DOHH2 (cell line): ENCODE measurements around the gene ORAI3.

Experiments used
- EZH2phosphoT487 ChIP-seq: fragments of 200-600 bp; sonication (generic); IDR thresholded peaks from 2 replicates; pipeline ENCODE4 v1.6.1; 2017; ENCODE audit warnings: borderline replicate concordance, mild to moderate bottlenecking, antibody characterized with exemption, low read length, moderate library complexity, mixed read lengths
- TF ChIP-seq, protein P1 (sequence below): fragments of 200-600 bp; sonication (generic); IDR thresholded peaks from one replicate; pipeline ENCODE4 v1.5.1; 2014; ENCODE audit warnings: antibody characterized with exemption, mild to moderate bottlenecking, low read depth, low read length; ENCODE audit not compliant: poor library complexity, severe bottlenecking

DNA sequence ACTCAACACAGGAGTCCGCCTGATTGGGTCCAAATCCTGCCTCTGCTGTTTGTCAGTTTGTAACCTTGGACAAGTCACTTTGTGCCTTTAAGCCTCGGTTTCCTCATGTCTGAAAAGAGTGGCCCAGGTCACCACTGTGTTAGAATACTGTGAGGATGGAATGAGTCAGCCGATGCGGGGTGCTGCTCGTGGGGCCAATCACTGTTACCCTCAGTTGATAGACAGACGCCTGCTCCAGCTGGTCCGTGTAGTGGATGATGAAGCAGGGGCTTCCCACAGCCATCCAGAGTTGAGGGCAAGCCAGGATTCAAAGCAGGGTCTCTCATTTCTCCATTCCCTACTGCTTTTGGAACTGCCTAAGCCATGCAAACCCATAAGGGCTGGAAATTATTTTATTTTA, 19.7 kb upstream of the ORAI3 start:
- TF ChIP-seq, protein P1, sequence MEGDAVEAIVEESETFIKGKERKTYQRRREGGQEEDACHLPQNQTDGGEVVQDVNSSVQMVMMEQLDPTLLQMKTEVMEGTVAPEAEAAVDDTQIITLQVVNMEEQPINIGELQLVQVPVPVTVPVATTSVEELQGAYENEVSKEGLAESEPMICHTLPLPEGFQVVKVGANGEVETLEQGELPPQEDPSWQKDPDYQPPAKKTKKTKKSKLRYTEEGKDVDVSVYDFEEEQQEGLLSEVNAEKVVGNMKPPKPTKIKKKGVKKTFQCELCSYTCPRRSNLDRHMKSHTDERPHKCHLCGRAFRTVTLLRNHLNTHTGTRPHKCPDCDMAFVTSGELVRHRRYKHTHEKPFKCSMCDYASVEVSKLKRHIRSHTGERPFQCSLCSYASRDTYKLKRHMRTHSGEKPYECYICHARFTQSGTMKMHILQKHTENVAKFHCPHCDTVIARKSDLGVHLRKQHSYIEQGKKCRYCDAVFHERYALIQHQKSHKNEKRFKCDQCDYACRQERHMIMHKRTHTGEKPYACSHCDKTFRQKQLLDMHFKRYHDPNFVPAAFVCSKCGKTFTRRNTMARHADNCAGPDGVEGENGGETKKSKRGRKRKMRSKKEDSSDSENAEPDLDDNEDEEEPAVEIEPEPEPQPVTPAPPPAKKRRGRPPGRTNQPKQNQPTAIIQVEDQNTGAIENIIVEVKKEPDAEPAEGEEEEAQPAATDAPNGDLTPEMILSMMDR, result no peak
- no peak for TF ChIP-seq EZH2phosphoT487
